ENCODE measurements around the gene BBIP1.

Gene BBIP1, protein sequence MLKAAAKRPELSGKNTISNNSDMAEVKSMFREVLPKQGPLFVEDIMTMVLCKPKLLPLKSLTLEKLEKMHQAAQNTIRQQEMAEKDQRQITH

DNA sequence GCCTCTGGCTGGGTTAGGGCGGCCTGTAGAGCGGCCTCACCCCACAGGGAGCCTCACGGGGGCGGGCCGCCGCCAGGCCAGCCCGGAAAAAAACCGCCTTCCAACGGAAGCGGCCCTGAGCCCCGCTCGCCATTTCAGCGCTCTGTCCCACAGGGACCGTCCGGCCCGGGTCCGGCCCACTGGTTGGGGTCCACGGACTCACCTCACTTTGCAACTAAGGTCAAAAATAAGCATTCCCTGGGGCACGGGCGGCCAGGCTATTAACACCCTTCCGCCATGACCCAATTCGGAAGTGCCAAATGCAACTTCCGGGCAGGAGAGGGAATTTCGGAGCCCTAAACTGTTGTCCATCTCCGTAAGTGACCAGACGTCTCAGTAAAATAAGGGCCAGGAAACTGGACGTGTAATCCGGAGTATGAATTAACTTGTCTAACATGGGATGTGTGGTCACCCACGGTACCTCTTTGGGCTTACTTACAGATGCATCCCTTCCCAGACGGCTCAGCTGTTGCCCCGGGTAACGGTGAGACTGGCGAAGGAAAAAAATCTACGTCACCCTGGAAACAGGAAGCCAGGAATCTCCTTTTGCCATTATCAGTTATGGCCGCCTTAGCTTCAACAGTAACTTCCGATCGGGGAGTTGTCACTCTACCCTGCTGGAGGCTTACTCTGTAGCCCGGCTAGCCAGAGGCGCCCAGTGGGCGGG, at the start of gene BBIP1:
BBIP1 (minus strand) TSS at position 538 of the 706 bp plus-strand sequence. CDS start 1,023 bp downstream, outside the sequence.
- DNase-seq: no peak

GRCh38 chr10:110967645-110968044, 48.7 kb upstream of the BBIP1 start:
- no peak for DNase-seq

DNA sequence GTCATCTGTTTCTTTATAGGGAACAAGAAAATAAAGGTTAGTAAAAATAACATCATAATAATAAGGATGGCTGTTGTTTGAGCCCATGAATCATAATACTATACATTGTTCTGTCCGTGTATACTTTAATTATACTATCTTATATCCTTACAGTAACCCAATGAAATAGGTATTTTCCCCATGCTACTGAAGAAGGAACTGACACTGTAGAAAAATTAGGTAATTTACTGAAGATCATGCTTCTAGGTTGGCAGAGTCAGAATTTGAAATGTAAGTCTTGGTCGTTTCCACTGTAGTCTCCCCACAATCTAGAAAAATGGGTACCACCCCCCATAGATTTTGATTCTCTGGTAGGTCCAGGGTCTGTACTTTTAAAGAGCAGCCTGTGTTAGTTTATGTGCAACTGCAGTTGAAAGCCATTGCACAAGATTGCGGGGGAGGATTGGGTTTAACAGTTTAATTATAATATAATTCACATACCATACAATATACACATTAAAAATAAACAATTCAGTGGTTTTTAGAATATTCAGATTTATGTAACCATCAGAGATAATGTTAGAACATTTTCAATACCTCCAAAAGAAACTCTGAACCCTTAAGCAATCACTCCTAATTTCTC, 48.1 kb upstream of the BBIP1 start:
- DNase-seq: no peak

- DNase-seq: no peak
Measured at GRCh38 chr10:110966146-110966545, 47.2 kb upstream of the BBIP1 start.

- DNase-seq: no peak
Measured at GRCh38 chr10:110965216-110965615, 46.2 kb upstream of the BBIP1 start.

DNA sequence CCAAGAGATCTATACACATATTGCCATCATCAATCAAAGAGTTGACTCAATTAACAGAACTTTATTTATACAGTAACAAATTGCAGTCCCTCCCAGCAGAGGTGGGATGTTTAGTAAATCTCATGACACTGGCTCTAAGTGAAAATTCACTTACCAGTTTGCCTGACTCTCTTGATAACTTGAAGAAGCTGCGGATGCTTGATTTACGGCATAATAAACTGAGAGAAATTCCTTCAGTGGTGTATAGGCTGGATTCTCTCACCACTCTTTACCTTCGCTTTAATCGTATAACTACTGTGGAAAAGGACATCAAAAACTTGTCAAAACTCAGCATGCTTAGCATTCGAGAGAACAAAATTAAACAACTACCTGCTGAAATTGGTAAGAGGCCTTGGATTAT, 45.7 kb upstream of the BBIP1 start:
- no peak for DNase-seq

- no peak for DNase-seq
Measured at GRCh38 chr10:110963162-110963561, 44.2 kb upstream of the BBIP1 start.

DNA sequence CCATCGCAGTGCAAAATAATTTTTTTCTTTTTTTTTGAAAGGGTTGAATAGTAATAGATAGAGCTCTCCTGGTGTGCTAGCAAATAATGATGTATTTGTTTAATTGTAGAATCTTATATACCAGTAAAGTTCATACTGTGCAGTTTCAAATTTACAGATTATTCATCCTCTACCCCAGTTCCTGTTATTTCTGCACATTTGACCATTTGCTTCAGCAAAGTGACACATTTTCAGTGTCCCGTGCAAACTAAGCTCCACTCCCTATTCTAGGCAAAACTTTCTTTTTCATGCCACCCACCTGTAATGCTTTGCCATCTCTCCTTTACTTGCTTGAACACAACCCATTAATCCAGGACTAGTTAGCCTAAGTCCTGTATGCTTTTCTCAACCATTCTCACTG, 43.5 kb upstream of the BBIP1 start:
- DNase-seq: no peak

DNA sequence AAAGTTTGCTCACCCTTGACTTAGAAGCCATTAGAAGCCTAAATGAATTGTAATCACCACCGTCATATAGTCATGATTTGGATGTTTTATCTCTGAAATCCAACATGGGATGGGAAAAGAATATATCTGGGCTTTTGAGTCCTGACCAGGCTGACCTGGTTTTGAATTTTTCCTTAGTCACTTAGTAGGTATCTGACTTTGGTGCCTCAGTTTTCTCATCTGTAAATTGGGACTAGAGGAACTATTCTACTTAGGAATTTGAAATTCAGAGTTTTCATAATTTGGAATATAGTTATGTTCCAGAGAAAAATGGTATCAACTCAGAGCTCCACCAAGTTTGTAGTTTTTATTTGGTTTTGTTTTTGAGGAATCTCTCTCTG, 41.3 kb upstream of the BBIP1 start:
- DNase-seq: no peak

DNA sequence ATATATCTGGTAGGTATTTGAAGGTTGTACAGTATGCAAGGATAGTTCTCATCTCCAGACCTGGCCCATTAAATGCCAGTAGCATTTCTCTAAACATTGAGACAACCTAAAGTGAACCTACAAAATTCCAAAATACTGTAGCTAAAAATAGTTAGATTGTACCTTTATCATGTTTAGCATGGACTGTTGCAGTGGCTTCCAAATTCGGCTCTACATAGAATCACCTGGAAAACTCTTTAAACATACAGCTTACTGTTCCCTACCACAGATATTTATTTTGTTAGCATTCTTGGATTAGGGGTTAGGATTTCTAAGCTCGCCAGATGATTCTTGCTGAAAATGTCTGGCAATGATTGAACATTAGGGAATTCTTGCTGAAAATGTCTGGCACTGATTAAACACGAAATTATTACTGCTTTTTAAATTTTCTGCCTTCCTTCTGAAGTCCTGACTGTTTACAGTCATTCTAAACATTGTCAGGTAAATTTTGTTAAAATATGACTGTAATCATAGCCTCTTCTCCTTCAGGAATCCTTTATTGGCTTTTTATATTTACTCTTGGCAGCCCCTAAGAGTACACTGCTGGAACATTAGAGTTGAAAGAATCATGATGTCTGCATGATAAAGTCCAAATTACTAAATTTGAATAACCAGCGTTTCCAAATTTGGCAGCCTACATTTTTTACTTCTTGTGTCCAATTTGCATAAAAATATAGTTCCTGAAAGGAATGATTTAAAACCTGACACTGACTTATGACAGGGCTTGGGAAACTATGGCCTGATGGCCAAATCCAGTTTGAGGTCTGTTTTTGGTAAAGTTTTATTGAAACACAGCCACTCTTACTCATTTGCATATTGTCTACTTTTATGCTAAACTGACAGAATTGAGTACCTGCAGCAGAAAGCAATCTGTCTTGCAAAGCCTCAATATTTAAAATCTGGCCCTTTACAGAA, 40.7 kb upstream of the BBIP1 start:
- DNase-seq: no peak

DNA sequence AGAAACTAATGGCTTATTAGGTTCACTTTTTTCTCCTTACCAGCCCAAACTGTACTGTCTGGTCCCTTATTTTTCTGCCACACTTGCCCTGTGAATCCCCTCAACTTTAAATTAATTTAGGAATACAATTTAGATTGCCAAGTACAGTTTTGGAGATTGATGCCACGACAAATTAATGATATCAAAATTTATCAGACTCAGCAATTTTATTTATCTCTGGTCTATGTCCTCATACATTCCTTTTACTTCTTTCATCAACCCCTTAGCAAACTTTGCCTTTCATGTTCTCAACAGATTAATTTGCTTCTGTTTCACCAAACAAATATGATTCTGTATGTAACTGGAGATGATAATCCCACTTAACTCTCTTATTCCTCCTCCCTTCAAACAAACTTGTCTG, 38.6 kb upstream of the BBIP1 start:
- DNase-seq: no peak

- no peak for DNase-seq
Measured at GRCh38 chr10:110951381-110951780, 32.4 kb upstream of the BBIP1 start.

DNA sequence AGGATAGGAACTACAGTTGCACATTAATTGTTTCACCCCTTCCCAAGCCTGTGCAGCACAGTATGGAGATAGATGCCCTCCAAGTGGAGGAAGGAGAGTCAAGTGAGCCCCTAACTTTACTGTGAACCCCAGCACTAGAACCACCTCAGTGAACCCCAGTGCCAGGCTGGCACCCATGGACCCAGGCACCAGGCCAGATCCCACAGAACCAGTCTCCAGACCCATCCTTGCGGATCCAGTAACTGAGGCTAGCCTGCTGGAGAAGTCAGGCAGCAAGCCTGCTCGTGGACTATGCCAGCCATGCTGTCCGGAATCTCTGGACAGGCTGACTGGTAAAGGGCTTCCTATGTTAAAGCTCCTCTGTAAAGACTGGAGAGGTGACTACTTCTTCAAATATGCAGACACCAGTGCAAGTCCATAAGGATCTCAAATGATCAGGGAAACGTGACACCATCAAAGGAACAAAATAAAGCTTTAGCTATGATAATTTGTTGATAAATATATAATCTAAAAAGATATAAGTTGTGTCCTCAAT, 28.1 kb upstream of the BBIP1 start:
- no peak for DNase-seq

- no peak for DNase-seq
Measured at GRCh38 chr10:110946496-110946895, 27.5 kb upstream of the BBIP1 start.

DNA sequence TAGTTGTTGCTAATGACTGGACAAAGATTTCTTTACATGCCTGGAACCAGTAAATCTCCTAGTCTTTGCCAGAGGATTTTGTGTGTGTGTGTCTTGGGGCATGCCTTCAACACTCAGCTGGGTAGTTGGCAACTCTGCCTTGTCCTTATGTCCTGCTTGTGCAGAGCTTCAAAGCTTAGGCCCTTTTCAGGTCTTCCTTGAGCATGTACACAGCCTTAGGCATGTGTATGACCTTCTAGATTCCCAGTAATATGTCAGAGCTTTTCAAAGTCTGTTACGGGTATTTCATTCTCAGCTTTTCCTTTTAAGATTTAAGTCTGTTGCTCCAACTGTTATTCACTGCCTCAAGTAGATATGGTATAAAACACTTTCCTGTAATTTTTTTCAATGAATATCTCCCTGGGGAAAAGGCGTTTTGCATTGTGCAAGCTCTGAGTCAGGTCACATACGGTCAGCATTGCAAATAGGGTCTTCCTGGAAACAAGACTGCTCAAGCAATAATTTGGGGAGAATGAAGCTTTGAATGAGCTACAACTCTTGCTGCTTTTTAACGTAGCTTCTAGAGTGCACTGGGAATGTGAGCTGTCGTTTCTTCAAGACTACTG, 25.9 kb upstream of the BBIP1 start:
- no peak for DNase-seq

DNA sequence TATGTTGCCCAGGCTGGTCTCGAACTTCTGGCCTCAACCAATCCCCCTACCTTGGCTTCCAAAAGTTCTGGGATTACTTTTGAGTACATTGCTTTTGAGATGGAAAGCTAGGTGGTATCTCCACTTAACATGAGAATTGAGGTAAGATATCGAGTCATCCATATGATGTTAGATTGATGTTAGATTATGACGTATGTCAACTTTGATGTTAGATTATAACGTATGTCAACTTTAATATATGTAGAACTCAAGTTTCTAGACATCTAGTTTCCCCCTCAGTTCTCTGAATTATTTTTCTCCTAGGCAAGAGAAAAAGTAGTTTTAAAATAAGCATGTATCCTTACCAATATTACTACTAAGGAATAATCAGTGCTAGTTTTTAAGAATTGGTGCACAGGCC, 20.4 kb upstream of the BBIP1 start:
- no peak for DNase-seq

GRCh38 chr10:110936757-110937156, 17.8 kb upstream of the BBIP1 start:
- DNase-seq: no peak

DNA sequence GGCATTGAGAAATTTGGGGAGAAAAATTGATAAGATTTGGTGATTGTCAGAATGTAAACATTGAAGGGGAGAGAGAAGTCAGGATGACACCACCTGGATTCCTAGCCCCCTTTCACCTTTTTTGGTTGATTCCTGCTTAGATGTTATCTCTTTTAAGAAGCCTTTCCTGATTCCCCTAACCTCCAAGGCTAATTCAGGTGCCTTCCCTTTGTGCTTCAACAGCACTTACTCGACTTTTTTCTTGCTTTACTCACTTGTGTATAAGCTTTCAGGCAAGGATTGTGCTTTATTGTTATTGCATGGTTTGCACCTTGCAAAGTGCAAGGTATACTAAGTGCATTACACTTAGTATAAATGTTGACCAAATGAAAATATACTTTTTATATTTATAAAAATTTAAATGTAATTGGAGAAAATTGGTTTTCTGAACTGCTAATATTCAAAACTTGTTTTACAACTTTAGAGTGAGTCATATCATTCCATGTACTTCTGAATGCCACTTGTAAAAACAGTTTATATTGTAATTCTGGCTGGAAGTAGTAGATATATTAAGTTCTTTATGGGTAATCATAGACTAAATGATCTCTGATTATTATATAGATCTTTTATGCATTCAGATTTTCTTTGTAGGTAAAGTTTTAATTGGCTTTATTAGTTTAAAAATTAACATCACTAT, 13.7 kb upstream of the BBIP1 start:
- no peak for DNase-seq

DNA sequence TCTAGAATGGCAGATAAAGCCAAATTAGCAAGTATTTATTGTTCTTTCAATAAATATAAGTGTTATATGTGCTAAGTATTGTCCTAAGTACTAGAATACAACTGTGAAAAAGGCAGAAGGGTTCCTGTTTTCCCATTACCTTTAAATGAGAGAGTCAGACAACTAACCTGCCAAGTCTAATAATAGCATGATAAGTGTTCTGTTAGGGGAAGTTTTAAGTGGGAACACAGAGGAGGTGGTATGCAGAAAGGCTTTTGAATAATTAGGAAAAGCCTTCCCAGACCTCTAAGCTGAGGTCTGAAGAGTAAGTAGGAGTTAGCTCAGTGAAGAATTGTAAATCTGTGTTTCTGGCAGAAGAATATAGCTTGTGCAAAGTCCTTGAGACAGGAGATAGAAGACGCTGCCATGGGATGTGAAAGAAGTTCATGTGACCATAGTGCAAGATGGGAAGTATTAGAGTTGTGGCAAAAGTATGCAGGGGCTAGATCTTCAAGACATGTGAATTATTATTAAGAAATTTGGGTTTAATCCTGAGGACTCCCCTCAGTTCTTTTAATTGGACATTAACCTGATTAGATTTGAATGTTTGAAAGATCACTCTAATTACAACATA, 12.9 kb upstream of the BBIP1 start:
- no peak for DNase-seq

DNA sequence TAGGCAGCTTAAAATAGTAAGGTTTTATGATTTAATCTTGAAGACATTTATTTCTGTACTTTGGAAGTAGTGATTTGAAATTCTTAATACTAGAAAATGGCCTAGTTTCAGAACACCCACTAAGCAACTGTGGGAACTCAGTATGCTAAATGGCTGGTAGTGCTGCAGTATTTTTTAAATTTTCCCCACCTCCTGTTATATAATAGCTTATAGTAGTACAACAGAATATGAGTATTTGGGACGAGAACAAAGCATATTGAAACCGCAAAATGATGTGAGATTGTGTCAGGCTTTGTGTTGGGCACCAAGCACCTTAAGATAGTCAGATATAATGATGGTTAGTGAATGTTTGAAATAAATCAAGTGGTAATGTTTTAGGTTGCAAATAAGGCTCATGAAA, 8.5 kb upstream of the BBIP1 start:
- DNase-seq: no peak

DNA sequence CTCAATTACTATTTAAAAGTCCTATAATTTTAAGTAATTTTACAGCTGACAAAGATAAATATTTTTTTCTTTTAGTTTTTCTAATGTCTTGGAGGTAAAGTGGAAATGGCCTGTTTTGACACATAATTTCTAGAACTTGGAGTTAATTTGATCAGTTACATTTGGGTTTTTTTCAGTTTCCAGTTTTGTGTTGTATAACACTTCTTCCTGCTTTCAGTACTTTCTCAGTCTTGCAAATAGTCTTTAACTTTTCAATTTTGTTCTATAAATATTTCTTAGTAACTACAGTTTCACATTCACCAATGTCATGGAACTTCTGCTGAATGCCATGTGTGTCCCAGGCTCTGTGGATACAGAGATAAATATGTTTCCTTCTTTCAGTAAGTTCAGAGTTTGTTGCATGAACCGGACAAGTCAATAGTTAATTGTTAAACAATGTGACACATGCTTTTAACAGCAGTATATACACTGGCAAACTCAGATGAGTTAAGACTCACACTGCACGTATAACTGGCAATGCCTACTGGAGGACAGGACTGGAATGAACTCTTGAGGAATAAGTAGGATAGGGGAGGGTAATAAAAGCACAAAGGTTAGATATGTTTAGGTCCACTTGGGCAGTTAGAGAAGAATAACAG, 5.0 kb upstream of the BBIP1 start:
- no peak for DNase-seq

Data from 8988T (cell line).